GM23248 (cell line): ENCODE results near the gene ANKRD13B.

Experiments used
- EZH2 ChIP-seq: fragments of 200-600 bp; sonication (generic); IDR thresholded peaks from 2 replicates; pipeline ENCODE4 v1.6.1; 2018; ENCODE audit warnings: antibody characterized with exemption, mild to moderate bottlenecking; ENCODE audit not compliant: insufficient read depth, poor library complexity, severe bottlenecking
- EZH2phosphoT487 ChIP-seq: fragments of 200-600 bp; sonication (generic); IDR thresholded peaks from 2 replicates; pipeline ENCODE4 v1.6.1; 2018; ENCODE audit warnings: antibody characterized with exemption, moderate library complexity, mild to moderate bottlenecking, low read depth; ENCODE audit not compliant: insufficient read depth

DNA sequence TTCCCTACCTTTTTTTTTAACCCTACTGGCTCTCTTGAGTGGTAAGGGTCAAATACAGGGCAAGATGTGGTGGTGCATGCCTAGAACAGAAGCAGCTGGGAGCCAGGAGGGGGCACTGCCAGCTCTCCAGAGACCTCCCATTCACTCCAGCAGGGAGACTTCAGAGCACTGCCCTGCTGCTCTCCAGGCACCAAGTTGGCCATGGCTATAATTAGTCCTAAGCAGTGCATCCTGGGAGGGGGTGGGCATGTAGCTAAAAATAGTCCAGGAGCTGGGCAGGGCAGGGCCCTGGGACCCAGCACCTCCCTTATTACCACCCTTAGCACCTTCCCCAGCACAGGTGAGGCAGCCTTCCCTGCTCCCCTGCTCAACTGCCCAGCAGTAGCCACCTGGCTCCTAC is 26.3 kb downstream of the ANKRD13B start:
- TF ChIP-seq EZH2: no peak
- no peak for TF ChIP-seq EZH2phosphoT487
